Activated T-cell treated with anti-CD3 and anti-CD28 coated beads, Interleukin-2, amount 50 U/mL, for 4 hours (primary cell): ENCODE measurements around the gene ZAR1L. TPM values are rescaled to one million over a fixed set of nuclear protein-coding genes. Genes with fewer than 3 reads are reported as not detected.

Experiments used
- ATAC-seq, 2 donors: fragments of 200-7000 bp; cut with Tn5 transposase; one replicate each; pipeline ENCODE4 v1.10.0; 2021
- DNase-seq: peaks from one replicate; pipeline ENCODE4 v3.0.0-alpha.2; 2020
- H3K27me3 Mint-ChIP-seq: one replicate; pipeline ENCODE4 v1.8.0; 2021; ENCODE audit warnings: low read depth, mixed read lengths
- H3K36me3 Mint-ChIP-seq: one replicate; pipeline ENCODE4 v1.8.0; 2022; ENCODE audit warnings: mixed read lengths; ENCODE audit not compliant: insufficient read depth
- H3K4me1 Mint-ChIP-seq: one replicate; pipeline ENCODE4 v1.8.0; 2021; ENCODE audit warnings: low read depth, mixed read lengths
- H3K4me3 Mint-ChIP-seq: one replicate; pipeline ENCODE4 v1.8.0; 2021; ENCODE audit warnings: mild to moderate bottlenecking, moderate library complexity, mixed read lengths
- H3K9me3 Mint-ChIP-seq: one replicate; pipeline ENCODE4 v1.8.0; 2021; ENCODE audit warnings: mixed read lengths
- total RNA-seq, 3 donors: library from RNA; stranded (reverse); gene quantifications; one replicate each; pipeline ENCODE4 v1.2.1, GENCODE V29; 2021

The ZAR1L gene
- total RNA-seq, 3 donors from 2014 or later = not detected

- H3K36me3 Mint-ChIP-seq = peaks cover 3% of the 10 kb centered on the region
- H3K9me3 Mint-ChIP-seq = no peaks in the 10 kb centered on the region
- no peak for ATAC-seq
- no peak overlapping the region for H3K4me3 Mint-ChIP-seq
- H3K4me1 Mint-ChIP-seq = no peaks in the 10 kb centered on the region
- no peaks in the 10 kb centered on the region for H3K27me3 Mint-ChIP-seq
- no peak for DNase-seq
Measured at GRCh38 chr13:32255724-32256109, 59.4 kb downstream of the ZAR1L start.

DNA sequence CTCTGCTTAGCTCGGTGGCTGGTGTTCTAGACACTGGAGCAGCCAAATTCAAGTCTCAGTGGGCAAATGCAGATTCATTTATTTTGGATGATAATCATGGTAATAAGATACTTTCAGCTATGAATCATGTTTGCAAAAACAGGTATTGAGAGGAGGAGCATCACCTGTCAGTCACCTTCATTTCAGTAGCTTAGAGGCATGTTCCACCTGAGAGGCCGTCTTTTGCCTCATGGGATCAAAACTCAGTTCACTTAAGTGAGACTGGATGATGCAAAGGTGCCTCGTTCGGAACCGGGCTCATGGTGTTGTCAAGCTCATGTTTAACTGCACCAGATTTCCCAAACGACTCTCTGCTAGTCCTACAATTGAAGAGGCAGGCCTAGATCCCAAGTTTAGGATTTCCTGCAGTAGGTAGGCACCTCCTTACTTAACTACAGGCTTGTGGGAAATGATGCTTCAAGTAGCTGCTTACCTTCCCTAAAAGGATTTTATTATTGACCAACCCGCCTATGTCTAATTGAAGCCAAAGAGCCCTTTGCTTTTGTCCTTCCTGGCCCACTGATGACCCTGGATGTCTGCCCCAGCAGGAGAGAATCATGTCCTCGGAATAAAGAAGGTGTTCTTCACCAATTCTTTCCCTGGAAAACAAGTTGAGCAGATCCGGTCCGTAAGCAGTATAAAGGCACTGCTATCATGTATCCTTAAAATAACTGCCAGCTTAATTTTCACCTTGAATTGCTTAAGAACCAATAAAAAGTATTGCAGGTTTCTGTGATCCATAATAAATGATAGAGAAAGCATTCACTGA lies 60.0 kb downstream of the ZAR1L start:
- no peaks in the 10 kb centered on the region for H3K27me3 Mint-ChIP-seq
- DNase-seq = no peak
- no peaks in the 10 kb centered on the region for H3K4me1 Mint-ChIP-seq

DNA sequence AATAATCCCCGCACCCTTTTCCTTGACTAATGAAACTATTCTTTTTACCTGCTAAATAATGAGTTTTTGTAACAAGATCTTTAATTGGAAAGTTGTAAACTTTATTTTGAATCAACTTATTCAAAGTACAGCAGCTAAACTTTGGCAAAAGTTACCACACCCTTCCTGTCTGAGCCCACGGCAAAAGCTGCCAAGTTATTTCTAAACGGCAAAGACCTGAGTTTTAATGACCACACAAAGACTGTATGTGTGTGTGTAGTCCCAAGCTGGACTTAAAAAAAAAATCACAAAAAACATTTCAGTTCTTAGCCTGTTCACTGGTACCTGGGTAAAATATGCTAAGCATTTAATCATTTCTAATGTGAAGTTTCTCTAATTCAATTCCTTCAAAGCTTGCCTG lies 60.7 kb downstream of the ZAR1L start:
- ATAC-seq = no peak
- no peaks in the 10 kb centered on the region for H3K4me1 Mint-ChIP-seq
- H3K9me3 Mint-ChIP-seq = no peaks in the 10 kb centered on the region

More for the DNA sequence above, 60.0 kb downstream of the ZAR1L start:
- no peaks in the 10 kb centered on the region for H3K9me3 Mint-ChIP-seq
- H3K4me3 Mint-ChIP-seq = no peak overlapping the region
- ATAC-seq = no peak
- H3K36me3 Mint-ChIP-seq = peaks cover 3% of the 10 kb centered on the region

GRCh38 chr13:32253911-32254399 lies 61.2 kb downstream of the ZAR1L start:
- Mint-ChIP-seq H3K4me1 (no peaks in the 10 kb centered on the region), H3K36me3 (peaks cover 3% of the 10 kb centered on the region), H3K4me3 (no peak overlapping the region), H3K9me3 (no peaks in the 10 kb centered on the region), H3K27me3 (no peaks in the 10 kb centered on the region)
- ATAC-seq (no peak), DNase-seq (no peak)

More for the DNA sequence above, 60.7 kb downstream of the ZAR1L start:
- no peak overlapping the region for H3K4me3 Mint-ChIP-seq
- DNase-seq = no peak
- peaks cover 3% of the 10 kb centered on the region for H3K36me3 Mint-ChIP-seq
- H3K27me3 Mint-ChIP-seq = no peaks in the 10 kb centered on the region

Other genes starting within 250 kb of the ZAR1L start
- gene BRCA2, start 145 bp upstream of the ZAR1L start, total RNA-seq = 1 to 10 TPM; 7.2 to 8.6 (median 8.4) TPM
- gene N4BP2L1, start 112.8 kb upstream of the ZAR1L start, total RNA-seq = 1 to 10 TPM; 5.1 to 7.3 (median 5.4) TPM
- 10 to 100 TPM; 47.1 to 59.7 (median 58.6) TPM for gene N4BP2L2, start 223.4 kb upstream of the ZAR1L start, total RNA-seq